ENCODE measurements around the gene TXLNB.
"Not testable (repeated sequence)": the region's sequence is repeated elsewhere in the genome, so short reads cannot be mapped to it uniquely, and the experiment has no call there.

The TXLNB gene

GRCh38 chr6:139286438-139286837 lies 5.4 kb downstream of the TXLNB start:
- H3K27ac ChIP-seq (ENCODE audit: low read length); H3K9me3 ChIP-seq (ENCODE audit: control insufficient read depth, low read depth, low read length); H3K4me3 ChIP-seq (ENCODE audit: low read length); H3K27me3 ChIP-seq (ENCODE audit: control insufficient read depth, insufficient read depth, low read length); H3K9ac ChIP-seq (ENCODE audit: low read length); H3K36me3 ChIP-seq (ENCODE audit: control insufficient read depth, low read depth, low read length); H3K4me1 ChIP-seq (ENCODE audit: control insufficient read depth, low read depth, low read length): not testable (repeated sequence)

- no peaks in the 10 kb centered on the region for H3K36me3 ChIP-seq (ENCODE audit: control insufficient read depth, low read depth, low read length)
- no peaks in the 10 kb centered on the region for H3K9me3 ChIP-seq (ENCODE audit: control insufficient read depth, low read depth, low read length)
- H3K4me3 ChIP-seq (ENCODE audit: low read length), result no peak overlapping the region
- no peak overlapping the region for H3K9ac ChIP-seq (ENCODE audit: low read length)
- H3K4me1 ChIP-seq (ENCODE audit: control insufficient read depth, low read depth, low read length), result no peaks in the 10 kb centered on the region
- no peaks in the 10 kb centered on the region for H3K27me3 ChIP-seq (ENCODE audit: control insufficient read depth, insufficient read depth, low read length)
- H3K27ac ChIP-seq (ENCODE audit: low read length), result no peak overlapping the region
Observed at GRCh38 chr6:139285590-139285989, 6.2 kb downstream of the TXLNB start.

GRCh38 chr6:139284789-139285188 lies 7.0 kb downstream of the TXLNB start:
- Histone ChIP-seq H3K36me3 (ENCODE audit: control insufficient read depth, low read depth, low read length) (no peaks in the 10 kb centered on the region), H3K27me3 (ENCODE audit: control insufficient read depth, insufficient read depth, low read length) (no peaks in the 10 kb centered on the region), H3K9me3 (ENCODE audit: control insufficient read depth, low read depth, low read length) (no peaks in the 10 kb centered on the region), H3K9ac (ENCODE audit: low read length) (no peak overlapping the region), H3K4me1 (ENCODE audit: control insufficient read depth, low read depth, low read length) (no peaks in the 10 kb centered on the region), H3K27ac (ENCODE audit: low read length) (no peak overlapping the region), H3K4me3 (ENCODE audit: low read length) (no peak overlapping the region)

- H3K4me3 ChIP-seq (ENCODE audit: low read length), result no peak overlapping the region
- H3K27ac ChIP-seq (ENCODE audit: low read length), result no peak overlapping the region
- H3K9me3 ChIP-seq (ENCODE audit: control insufficient read depth, low read depth, low read length), result no peaks in the 10 kb centered on the region
- H3K36me3 ChIP-seq (ENCODE audit: control insufficient read depth, low read depth, low read length), result no peaks in the 10 kb centered on the region
- no peaks in the 10 kb centered on the region for H3K4me1 ChIP-seq (ENCODE audit: control insufficient read depth, low read depth, low read length)
- H3K9ac ChIP-seq (ENCODE audit: low read length), result no peak overlapping the region
- H3K27me3 ChIP-seq (ENCODE audit: control insufficient read depth, insufficient read depth, low read length), result no peaks in the 10 kb centered on the region
Observed at GRCh38 chr6:139282684-139283083, 9.1 kb downstream of the TXLNB start.

GRCh38 chr6:139278190-139278589 lies 13.6 kb downstream of the TXLNB start:
- no peak overlapping the region for H3K4me3 ChIP-seq (ENCODE audit: low read length)
- no peaks in the 10 kb centered on the region for H3K9me3 ChIP-seq (ENCODE audit: control insufficient read depth, low read depth, low read length)
- no peaks in the 10 kb centered on the region for H3K36me3 ChIP-seq (ENCODE audit: control insufficient read depth, low read depth, low read length)
- no peaks in the 10 kb centered on the region for H3K4me1 ChIP-seq (ENCODE audit: control insufficient read depth, low read depth, low read length)
- no peak overlapping the region for H3K27ac ChIP-seq (ENCODE audit: low read length)
- H3K9ac ChIP-seq (ENCODE audit: low read length), result no peak overlapping the region
- no peaks in the 10 kb centered on the region for H3K27me3 ChIP-seq (ENCODE audit: control insufficient read depth, insufficient read depth, low read length)

- no peak overlapping the region for H3K27ac ChIP-seq (ENCODE audit: low read length)
- H3K4me1 ChIP-seq (ENCODE audit: control insufficient read depth, low read depth, low read length), result no peaks in the 10 kb centered on the region
- H3K4me3 ChIP-seq (ENCODE audit: low read length), result no peak overlapping the region
- H3K9me3 ChIP-seq (ENCODE audit: control insufficient read depth, low read depth, low read length), result no peaks in the 10 kb centered on the region
- no peaks in the 10 kb centered on the region for H3K27me3 ChIP-seq (ENCODE audit: control insufficient read depth, insufficient read depth, low read length)
- H3K9ac ChIP-seq (ENCODE audit: low read length), result no peak overlapping the region
- H3K36me3 ChIP-seq (ENCODE audit: control insufficient read depth, low read depth, low read length), result no peaks in the 10 kb centered on the region
Observed at GRCh38 chr6:139277587-139277986, 14.2 kb downstream of the TXLNB start.

- Histone ChIP-seq H3K27ac (ENCODE audit: low read length) (no peak overlapping the region), H3K4me1 (ENCODE audit: control insufficient read depth, low read depth, low read length) (no peaks in the 10 kb centered on the region), H3K27me3 (ENCODE audit: control insufficient read depth, insufficient read depth, low read length) (no peaks in the 10 kb centered on the region), H3K9me3 (ENCODE audit: control insufficient read depth, low read depth, low read length) (no peaks in the 10 kb centered on the region), H3K9ac (ENCODE audit: low read length) (no peak overlapping the region), H3K36me3 (ENCODE audit: control insufficient read depth, low read depth, low read length) (no peaks in the 10 kb centered on the region), H3K4me3 (ENCODE audit: low read length) (no peak overlapping the region)
Observed at GRCh38 chr6:139277161-139277560, 14.6 kb downstream of the TXLNB start.

GRCh38 chr6:139275279-139276055 lies 16.3 kb downstream of the TXLNB start:
- H3K27ac ChIP-seq (ENCODE audit: low read length), result no peak overlapping the region
- H3K36me3 ChIP-seq (ENCODE audit: control insufficient read depth, low read depth, low read length), result no peaks in the 10 kb centered on the region
- no peak overlapping the region for H3K9ac ChIP-seq (ENCODE audit: low read length)
- H3K4me1 ChIP-seq (ENCODE audit: control insufficient read depth, low read depth, low read length), result no peaks in the 10 kb centered on the region
- no peaks in the 10 kb centered on the region for H3K9me3 ChIP-seq (ENCODE audit: control insufficient read depth, low read depth, low read length)
- H3K4me3 ChIP-seq (ENCODE audit: low read length), result no peak overlapping the region
- H3K27me3 ChIP-seq (ENCODE audit: control insufficient read depth, insufficient read depth, low read length), result no peaks in the 10 kb centered on the region

- H3K27me3 ChIP-seq (ENCODE audit: control insufficient read depth, insufficient read depth, low read length), result no peaks in the 10 kb centered on the region
- H3K27ac ChIP-seq (ENCODE audit: low read length), result no peak overlapping the region
- no peaks in the 10 kb centered on the region for H3K36me3 ChIP-seq (ENCODE audit: control insufficient read depth, low read depth, low read length)
- H3K9me3 ChIP-seq (ENCODE audit: control insufficient read depth, low read depth, low read length), result no peaks in the 10 kb centered on the region
- H3K9ac ChIP-seq (ENCODE audit: low read length), result no peak overlapping the region
- no peaks in the 10 kb centered on the region for H3K4me1 ChIP-seq (ENCODE audit: control insufficient read depth, low read depth, low read length)
- H3K4me3 ChIP-seq (ENCODE audit: low read length), result no peak overlapping the region
Observed at GRCh38 chr6:139271056-139271455, 20.7 kb downstream of the TXLNB start.

GRCh38 chr6:139270249-139270648 lies 21.5 kb downstream of the TXLNB start:
- Histone ChIP-seq H3K4me1 (ENCODE audit: control insufficient read depth, low read depth, low read length) (no peaks in the 10 kb centered on the region), H3K36me3 (ENCODE audit: control insufficient read depth, low read depth, low read length) (no peaks in the 10 kb centered on the region), H3K27ac (ENCODE audit: low read length) (no peak overlapping the region)

GRCh38 chr6:139265512-139266190 lies 26.1 kb downstream of the TXLNB start:
- Histone ChIP-seq H3K4me1 (ENCODE audit: control insufficient read depth, low read depth, low read length) (no peaks in the 10 kb centered on the region), H3K9me3 (ENCODE audit: control insufficient read depth, low read depth, low read length) (no peaks in the 10 kb centered on the region), H3K4me3 (ENCODE audit: low read length) (no peak overlapping the region), H3K27me3 (ENCODE audit: control insufficient read depth, insufficient read depth, low read length) (no peaks in the 10 kb centered on the region), H3K9ac (ENCODE audit: low read length) (no peak overlapping the region), H3K36me3 (ENCODE audit: control insufficient read depth, low read depth, low read length) (no peaks in the 10 kb centered on the region), H3K27ac (ENCODE audit: low read length) (no peak overlapping the region)

More at GRCh38 chr6:139270249-139270648, 21.5 kb downstream of the TXLNB start:
- Histone ChIP-seq H3K27me3 (ENCODE audit: control insufficient read depth, insufficient read depth, low read length) (no peaks in the 10 kb centered on the region), H3K9ac (ENCODE audit: low read length) (no peak overlapping the region), H3K4me3 (ENCODE audit: low read length) (no peak overlapping the region), H3K9me3 (ENCODE audit: control insufficient read depth, low read depth, low read length) (no peaks in the 10 kb centered on the region)
